ENCODE measurements around the gene SNX33. TPM values are rescaled to one million over a fixed set of nuclear protein-coding genes. Genes with fewer than 3 reads are reported as not detected.
A peak's percentile ranks its signal among the peaks of the same experiment; 100 is the strongest.

Gene SNX33
- total RNA-seq, 1 experiment from 2014 or later = 16.8 TPM

DNA sequence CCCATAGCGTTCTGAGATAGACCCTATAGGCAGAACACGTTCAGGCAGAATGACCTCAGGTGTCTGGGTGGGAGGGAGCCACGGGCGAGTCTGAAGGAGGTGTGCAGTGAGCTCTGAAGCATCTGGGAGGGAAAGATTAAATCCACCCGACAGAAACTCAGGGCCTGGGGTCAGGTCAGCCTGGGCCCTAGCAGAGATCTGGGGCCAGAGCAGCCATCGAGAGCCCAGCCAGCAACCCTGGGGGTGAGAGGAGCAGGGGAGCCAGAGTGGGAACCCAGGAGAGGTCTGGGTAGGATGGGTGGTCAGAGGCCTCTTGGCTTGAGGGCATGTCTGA lies 22.1 kb downstream of the SNX33 start:
- BruUV-seq (replicated peaks) = no TSS peak
- intact Hi-C loops (cut with micrococcal nuclease) = no loop called here
- ATAC-seq (no peak), DNase-seq (no peak)
- TF ChIP-seq CTCF (conservative IDR thresholded peaks at IDR 0.05; ENCODE audit: low read depth, low read length) = no peak
- H3K9me2 ChIP-seq (replicated peaks; ENCODE audit: low read length) = no peaks in the 10 kb centered on the region
- H3K4me2 ChIP-seq (ENCODE audit: low read length) = peak overlapping the region; percentile 45
- H4K20me1 ChIP-seq (ENCODE audit: low read length) = no peaks in the 10 kb centered on the region
- H3K27me3 ChIP-seq (ENCODE audit: low read length) = no peaks in the 10 kb centered on the region
- ChIA-PET POLR2A (ENCODE audit: unreplicated experiment) (interaction anchor here (1.0 kb wide), 1 partner anchor 22 kb away, joined by 4 read pairs; the partner anchor contains the start of gene SNX33), CTCF (no interaction called here)
- H3K9me3 ChIP-seq (ENCODE audit: low read length) = no peaks in the 10 kb centered on the region
- H3K27ac ChIP-seq (ENCODE audit: low read length) = peak overlapping the region; percentile 87
- no peak overlapping the region for H3K4me3 ChIP-seq (ENCODE audit: low read length)
- peak overlapping the region; percentile 23; the same call in 1 of the 2 replicates for H3K9ac ChIP-seq (ENCODE audit: low read length)
- H2AFZ ChIP-seq (ENCODE audit: low read length) = no peak overlapping the region
- peaks cover 52% of the 10 kb centered on the region for H3K4me1 ChIP-seq (ENCODE audit: insufficient read depth, low read length)
- no peaks in the 10 kb centered on the region for H3K79me2 ChIP-seq (ENCODE audit: low read length)
- H3F3A ChIP-seq (ENCODE audit: low read length, unreplicated experiment) = no peaks in the 10 kb centered on the region
- H3K36me3 ChIP-seq (ENCODE audit: low read depth, low read length) = no peaks in the 10 kb centered on the region

- DNase-seq = no peak
- Histone ChIP-seq H3K27ac (ENCODE audit: low read length) (no peak overlapping the region), H3K36me3 (ENCODE audit: low read depth, low read length) (no peaks in the 10 kb centered on the region), H3K9ac (ENCODE audit: low read length) (no peak overlapping the region), H3F3A (ENCODE audit: low read length, unreplicated experiment) (no peaks in the 10 kb centered on the region), H3K4me2 (ENCODE audit: low read length) (no peak overlapping the region), H3K4me1 (ENCODE audit: insufficient read depth, low read length) (peaks cover 36% of the 10 kb centered on the region), H2AFZ (ENCODE audit: low read length) (no peak overlapping the region), H3K27me3 (ENCODE audit: low read length) (no peaks in the 10 kb centered on the region), H4K20me1 (ENCODE audit: low read length) (no peaks in the 10 kb centered on the region), H3K9me2 (replicated peaks; ENCODE audit: low read length) (no peaks in the 10 kb centered on the region), H3K9me3 (ENCODE audit: low read length) (no peaks in the 10 kb centered on the region), H3K79me2 (ENCODE audit: low read length) (no peaks in the 10 kb centered on the region), H3K4me3 (ENCODE audit: low read length) (no peak overlapping the region)
- ChIA-PET CTCF (no interaction called here), POLR2A (ENCODE audit: unreplicated experiment) (no interaction called here)
- no peak for ATAC-seq
- no TSS peak for BruUV-seq (replicated peaks)
- intact Hi-C loops (cut with micrococcal nuclease) = no loop called here
- TF ChIP-seq EZH2 (IDR thresholded peaks at IDR 0.05; ENCODE audit: low read length, unreplicated experiment) (no peak), CTCF (conservative IDR thresholded peaks at IDR 0.05; ENCODE audit: low read depth, low read length) (no peak), EZH2phosphoT487 (IDR thresholded peaks at IDR 0.05; ENCODE audit: borderline replicate concordance, low read length) (no peak)
These were observed 24.3 kb downstream of the SNX33 start for GRCh38 chr15:75671730-75672602.

DNA sequence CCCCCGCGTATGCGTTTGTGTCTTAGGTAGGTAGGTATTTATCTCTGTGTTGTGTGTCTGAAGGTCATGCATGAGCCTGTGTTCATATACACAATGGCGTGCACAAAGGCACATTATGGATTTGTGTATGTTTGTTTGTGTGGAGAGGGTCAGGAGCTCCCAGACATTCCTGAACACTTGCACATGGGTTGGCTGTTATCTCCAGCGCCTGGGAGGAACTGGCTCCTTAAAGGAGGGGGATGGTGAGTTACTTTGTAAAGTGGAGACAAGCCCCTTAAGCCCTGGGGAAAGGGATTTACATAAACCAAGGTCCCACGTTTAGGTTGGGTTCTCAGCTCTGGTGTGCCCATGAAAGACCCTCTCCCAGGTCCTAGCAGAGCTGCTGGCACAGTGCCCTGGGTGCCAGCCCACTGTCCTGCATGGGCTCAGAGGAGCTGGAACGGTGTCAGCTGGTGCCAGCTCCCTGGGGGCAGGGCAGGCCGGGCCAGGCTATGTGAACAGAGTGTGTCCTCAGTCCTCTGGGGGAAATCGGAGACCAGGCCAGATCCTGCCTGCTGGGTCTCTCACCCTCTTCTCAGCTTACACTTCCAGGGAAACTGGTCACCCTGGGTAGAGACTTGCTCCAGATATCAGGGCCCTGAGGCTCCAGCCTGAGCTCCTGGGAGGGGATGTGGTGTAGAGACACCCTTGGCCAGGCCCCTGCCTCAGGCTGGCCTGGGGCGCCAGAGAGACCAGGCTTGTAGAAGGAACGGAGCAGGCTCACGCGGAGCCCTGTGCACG lies 25.1 kb downstream of the SNX33 start:
- Histone ChIP-seq H4K20me1 (ENCODE audit: low read length) (no peaks in the 10 kb centered on the region), H3F3A (ENCODE audit: low read length, unreplicated experiment) (no peaks in the 10 kb centered on the region), H3K27ac (ENCODE audit: low read length) (no peak overlapping the region; the same call in 1 of the 2 replicates), H3K79me2 (ENCODE audit: low read length) (no peaks in the 10 kb centered on the region), H3K9me2 (replicated peaks; ENCODE audit: low read length) (no peaks in the 10 kb centered on the region), H2AFZ (ENCODE audit: low read length) (no peak overlapping the region), H3K27me3 (ENCODE audit: low read length) (no peaks in the 10 kb centered on the region), H3K36me3 (ENCODE audit: low read depth, low read length) (no peaks in the 10 kb centered on the region), H3K9me3 (ENCODE audit: low read length) (no peaks in the 10 kb centered on the region), H3K4me1 (ENCODE audit: insufficient read depth, low read length) (peaks cover 28% of the 10 kb centered on the region), H3K4me2 (ENCODE audit: low read length) (no peak overlapping the region), H3K4me3 (ENCODE audit: low read length) (no peak overlapping the region), H3K9ac (ENCODE audit: low read length) (no peak overlapping the region)
- CTCF ChIA-PET = no interaction called here
- POLR2A ChIA-PET (ENCODE audit: unreplicated experiment) = no interaction called here
- TF ChIP-seq EZH2phosphoT487 (IDR thresholded peaks at IDR 0.05; ENCODE audit: borderline replicate concordance, low read length) (no peak), CTCF (conservative IDR thresholded peaks at IDR 0.05; ENCODE audit: low read depth, low read length) (no peak), EZH2 (IDR thresholded peaks at IDR 0.05; ENCODE audit: low read length, unreplicated experiment) (no peak)
- no peak for ATAC-seq
- intact Hi-C loops (cut with micrococcal nuclease) = no loop called here
- BruUV-seq (replicated peaks) = no TSS peak
- DNase-seq = no peak

All from PC-3 (cell line).